ENCODE data around the gene TSHZ2. TPM values are rescaled to one million over a fixed set of nuclear protein-coding genes. Genes with fewer than 3 reads are reported as not detected.

Gene TSHZ2
- total RNA-seq, 4 donors from 2014 or later = 1.0 to 3.5 (median 2.8) TPM

- no peaks in the 10 kb centered on the region for H3K4me1 ChIP-seq
- no peaks in the 10 kb centered on the region for H3K9me3 ChIP-seq
- H3K27me3 ChIP-seq = no peaks in the 10 kb centered on the region
- no peak for TF ChIP-seq POLR2A (IDR thresholded peaks at IDR 0.05)
- TF ChIP-seq, protein P1, sequence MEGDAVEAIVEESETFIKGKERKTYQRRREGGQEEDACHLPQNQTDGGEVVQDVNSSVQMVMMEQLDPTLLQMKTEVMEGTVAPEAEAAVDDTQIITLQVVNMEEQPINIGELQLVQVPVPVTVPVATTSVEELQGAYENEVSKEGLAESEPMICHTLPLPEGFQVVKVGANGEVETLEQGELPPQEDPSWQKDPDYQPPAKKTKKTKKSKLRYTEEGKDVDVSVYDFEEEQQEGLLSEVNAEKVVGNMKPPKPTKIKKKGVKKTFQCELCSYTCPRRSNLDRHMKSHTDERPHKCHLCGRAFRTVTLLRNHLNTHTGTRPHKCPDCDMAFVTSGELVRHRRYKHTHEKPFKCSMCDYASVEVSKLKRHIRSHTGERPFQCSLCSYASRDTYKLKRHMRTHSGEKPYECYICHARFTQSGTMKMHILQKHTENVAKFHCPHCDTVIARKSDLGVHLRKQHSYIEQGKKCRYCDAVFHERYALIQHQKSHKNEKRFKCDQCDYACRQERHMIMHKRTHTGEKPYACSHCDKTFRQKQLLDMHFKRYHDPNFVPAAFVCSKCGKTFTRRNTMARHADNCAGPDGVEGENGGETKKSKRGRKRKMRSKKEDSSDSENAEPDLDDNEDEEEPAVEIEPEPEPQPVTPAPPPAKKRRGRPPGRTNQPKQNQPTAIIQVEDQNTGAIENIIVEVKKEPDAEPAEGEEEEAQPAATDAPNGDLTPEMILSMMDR (IDR thresholded peaks at IDR 0.05 in 4 of 5, conservative IDR thresholded peaks at IDR 0.05 in 1 of 5) = no peak
- DNase-seq (no peak), ATAC-seq (no peak)
- in situ Hi-C loops (cut with MboI; ENCODE audit: low sequenced_read_pairs in 4 of 4) (no loop called here), intact Hi-C loops (cut with DNase I; ENCODE audit: low total_unique reads) (no loop called here)
- H3K4me3 ChIP-seq = no peak overlapping the region
- no peaks in the 10 kb centered on the region for H3K36me3 ChIP-seq
- H3K27ac ChIP-seq = no peak overlapping the region
These were observed 87.7 kb downstream of the TSHZ2 start for GRCh38 chr20:53059848-53060247.

GRCh38 chr20:53061192-53062108 is 89.3 kb downstream of the TSHZ2 start:
- in situ Hi-C loops (cut with MboI; ENCODE audit: low sequenced_read_pairs in 4 of 4) (no loop called here), intact Hi-C loops (cut with DNase I; ENCODE audit: low total_unique reads) (no loop called here)
- H3K27me3 ChIP-seq = no peaks in the 10 kb centered on the region
- H3K27ac ChIP-seq = no peak overlapping the region
- no peaks in the 10 kb centered on the region for H3K9me3 ChIP-seq
- no peaks in the 10 kb centered on the region for H3K4me1 ChIP-seq
- no peak for ATAC-seq
- no peaks in the 10 kb centered on the region for H3K36me3 ChIP-seq
- DNase-seq = no peak
- H3K4me3 ChIP-seq = no peak overlapping the region
- TF ChIP-seq POLR2A (IDR thresholded peaks at IDR 0.05) = no peak
- TF ChIP-seq, protein P1 (IDR thresholded peaks at IDR 0.05 in 4 of 5, conservative IDR thresholded peaks at IDR 0.05 in 1 of 5) = no peak

GRCh38 chr20:53064935-53065334 is 92.8 kb downstream of the TSHZ2 start:
- intact Hi-C loops (cut with DNase I; ENCODE audit: low total_unique reads) = no loop called here
- no peak overlapping the region for H3K27ac ChIP-seq
- TF ChIP-seq, protein P1 (IDR thresholded peaks at IDR 0.05 in 4 of 5, conservative IDR thresholded peaks at IDR 0.05 in 1 of 5) = no peak
- TF ChIP-seq POLR2A (IDR thresholded peaks at IDR 0.05) = no peak
- no peaks in the 10 kb centered on the region for H3K4me1 ChIP-seq
- H3K27me3 ChIP-seq = no peaks in the 10 kb centered on the region
- no peak for DNase-seq
- H3K9me3 ChIP-seq = no peaks in the 10 kb centered on the region
- in situ Hi-C loops (cut with MboI; ENCODE audit: low sequenced_read_pairs in 4 of 4) = no loop called here
- no peak overlapping the region for H3K4me3 ChIP-seq
- H3K36me3 ChIP-seq = no peaks in the 10 kb centered on the region
- no peak for ATAC-seq

- TF ChIP-seq, protein P1 (IDR thresholded peaks at IDR 0.05 in 4 of 5, conservative IDR thresholded peaks at IDR 0.05 in 1 of 5) = no peak
- no peak for TF ChIP-seq POLR2A (IDR thresholded peaks at IDR 0.05)
- H3K27me3 ChIP-seq = no peaks in the 10 kb centered on the region
- ATAC-seq (no peak), DNase-seq (no peak)
- H3K27ac ChIP-seq = no peak overlapping the region
- intact Hi-C loops (cut with DNase I; ENCODE audit: low total_unique reads) (no loop called here), in situ Hi-C loops (cut with MboI; ENCODE audit: low sequenced_read_pairs in 4 of 4) (no loop called here)
- no peaks in the 10 kb centered on the region for H3K9me3 ChIP-seq
- H3K4me1 ChIP-seq = no peaks in the 10 kb centered on the region
- no peaks in the 10 kb centered on the region for H3K36me3 ChIP-seq
- H3K4me3 ChIP-seq = no peak overlapping the region
These were observed 96.1 kb downstream of the TSHZ2 start for GRCh38 chr20:53068241-53068640.
